HFF-Myc (cell line): ENCODE measurements around the gene GMCL2.
"Not testable (repeated sequence)": the region's sequence is repeated elsewhere in the genome, so short reads cannot be mapped to it uniquely, and the experiment has no call there.

Experiments
- DNase-seq: peaks from one replicate; pipeline ENCODE4 v3.0.0-alpha.2; 2011; ENCODE audit warnings: low read depth; ENCODE audit errors: extremely low read depth
- H3K4me3 ChIP-seq: replicated peaks from 2 replicates; pipeline ENCODE4 v1.5.1; 2011; ENCODE audit warnings: low read depth, mild to moderate bottlenecking, control low read depth, low read length
- TF ChIP-seq, protein P1 (sequence below): IDR thresholded peaks from 2 replicates; pipeline ENCODE4 v1.5.1; 2012; ENCODE audit warnings: mild to moderate bottlenecking, low read depth, low read length, control low read depth; ENCODE audit errors: missing control alignments

Gene GMCL2

DNA sequence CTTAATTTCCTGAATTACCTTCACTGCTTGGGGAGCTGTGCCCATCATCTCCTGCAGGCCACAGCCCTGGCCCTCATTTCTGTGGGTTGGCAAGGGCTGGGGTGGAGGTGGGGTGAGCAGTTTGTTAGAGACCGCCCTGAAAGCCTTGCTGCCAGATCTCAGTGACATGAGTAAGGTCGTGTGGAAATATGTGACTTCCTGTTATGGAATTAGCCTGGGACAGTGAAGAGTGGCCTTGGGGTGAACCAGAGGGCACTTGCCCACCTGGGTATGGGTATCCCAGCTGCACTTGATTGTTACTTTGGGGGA is 14.7 kb upstream of the GMCL2 start:
- H3K4me3 ChIP-seq: no peak overlapping the region
- TF ChIP-seq, protein P1, sequence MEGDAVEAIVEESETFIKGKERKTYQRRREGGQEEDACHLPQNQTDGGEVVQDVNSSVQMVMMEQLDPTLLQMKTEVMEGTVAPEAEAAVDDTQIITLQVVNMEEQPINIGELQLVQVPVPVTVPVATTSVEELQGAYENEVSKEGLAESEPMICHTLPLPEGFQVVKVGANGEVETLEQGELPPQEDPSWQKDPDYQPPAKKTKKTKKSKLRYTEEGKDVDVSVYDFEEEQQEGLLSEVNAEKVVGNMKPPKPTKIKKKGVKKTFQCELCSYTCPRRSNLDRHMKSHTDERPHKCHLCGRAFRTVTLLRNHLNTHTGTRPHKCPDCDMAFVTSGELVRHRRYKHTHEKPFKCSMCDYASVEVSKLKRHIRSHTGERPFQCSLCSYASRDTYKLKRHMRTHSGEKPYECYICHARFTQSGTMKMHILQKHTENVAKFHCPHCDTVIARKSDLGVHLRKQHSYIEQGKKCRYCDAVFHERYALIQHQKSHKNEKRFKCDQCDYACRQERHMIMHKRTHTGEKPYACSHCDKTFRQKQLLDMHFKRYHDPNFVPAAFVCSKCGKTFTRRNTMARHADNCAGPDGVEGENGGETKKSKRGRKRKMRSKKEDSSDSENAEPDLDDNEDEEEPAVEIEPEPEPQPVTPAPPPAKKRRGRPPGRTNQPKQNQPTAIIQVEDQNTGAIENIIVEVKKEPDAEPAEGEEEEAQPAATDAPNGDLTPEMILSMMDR: no peak
- no peak for DNase-seq

DNA sequence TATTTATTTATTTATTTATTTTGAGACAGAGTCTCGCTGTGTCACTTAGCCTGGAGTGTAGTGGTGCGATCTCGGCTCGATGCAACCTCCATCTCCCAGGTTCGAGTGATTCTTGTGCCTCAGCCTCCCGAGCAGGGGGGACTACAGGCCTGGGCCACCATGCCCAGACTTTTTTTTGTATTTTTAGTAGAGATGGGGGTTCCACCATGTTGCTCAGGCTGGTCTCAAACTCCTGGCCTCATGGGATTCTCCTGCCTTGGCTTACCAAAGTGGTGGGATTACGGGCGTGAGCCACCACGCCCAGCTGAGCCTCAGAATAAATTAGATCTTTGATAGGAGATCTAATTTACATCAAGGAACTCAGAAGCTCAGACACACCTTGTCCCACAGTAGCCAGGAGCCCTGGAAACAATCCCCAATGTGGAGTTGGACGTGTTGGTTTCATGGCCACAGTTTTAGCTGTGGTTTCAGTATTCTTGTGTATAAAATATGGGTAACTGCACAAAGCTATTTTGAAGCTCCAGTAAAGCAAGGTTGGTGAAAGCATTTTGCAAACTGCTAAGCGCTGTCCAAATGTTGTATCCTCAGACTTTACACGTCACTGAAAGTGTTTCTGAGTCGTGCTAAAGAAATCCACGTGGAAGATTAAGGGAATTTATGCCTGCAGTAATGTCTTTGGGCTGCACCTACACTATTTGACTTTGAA is 14.2 kb upstream of the GMCL2 start:
- TF ChIP-seq, protein P1: no peak
- H3K4me3 ChIP-seq: no peak overlapping the region
- DNase-seq: no peak

DNA sequence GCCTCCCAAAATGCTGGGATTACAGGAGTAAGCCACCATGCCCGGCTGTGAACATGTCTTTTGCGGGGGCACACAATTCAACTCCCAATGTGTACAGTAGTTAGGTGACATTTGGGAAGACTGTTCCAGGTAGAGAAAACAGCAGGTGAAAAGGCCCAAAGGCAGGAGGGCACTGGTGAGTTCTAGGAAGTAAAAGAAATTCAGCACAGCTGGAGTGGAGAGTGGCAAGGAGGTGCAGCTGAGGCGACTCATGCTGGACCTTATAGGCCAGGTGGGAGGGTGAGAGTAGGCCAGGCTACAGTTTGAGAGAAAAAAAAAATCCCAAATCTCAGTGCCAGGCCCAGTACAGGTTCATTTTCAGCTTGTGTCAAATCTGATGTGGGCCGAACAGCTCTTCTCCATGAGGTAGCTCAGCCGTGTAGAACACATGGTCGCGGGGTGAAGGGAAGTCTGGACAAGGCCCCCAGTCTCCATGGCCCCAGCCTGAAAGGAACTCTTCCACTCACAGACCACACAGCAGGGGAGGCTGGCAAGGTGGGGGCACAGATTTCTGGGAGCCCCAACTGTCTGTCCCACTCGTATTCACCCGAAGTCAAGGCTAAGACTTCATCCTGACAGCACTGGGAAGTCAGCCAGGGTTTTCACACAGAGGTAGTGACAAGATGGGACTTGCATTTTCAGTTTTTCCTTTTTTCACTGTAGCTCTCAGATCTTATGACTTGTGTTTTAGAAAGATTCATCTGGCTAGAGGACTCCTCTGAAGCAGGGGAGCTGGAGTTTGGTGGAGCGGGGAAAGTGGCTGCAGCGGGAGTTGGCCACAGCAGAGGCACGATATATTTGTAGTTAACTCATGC is 12.6 kb upstream of the GMCL2 start:
- no peak overlapping the region for H3K4me3 ChIP-seq
- no peak for DNase-seq

DNA sequence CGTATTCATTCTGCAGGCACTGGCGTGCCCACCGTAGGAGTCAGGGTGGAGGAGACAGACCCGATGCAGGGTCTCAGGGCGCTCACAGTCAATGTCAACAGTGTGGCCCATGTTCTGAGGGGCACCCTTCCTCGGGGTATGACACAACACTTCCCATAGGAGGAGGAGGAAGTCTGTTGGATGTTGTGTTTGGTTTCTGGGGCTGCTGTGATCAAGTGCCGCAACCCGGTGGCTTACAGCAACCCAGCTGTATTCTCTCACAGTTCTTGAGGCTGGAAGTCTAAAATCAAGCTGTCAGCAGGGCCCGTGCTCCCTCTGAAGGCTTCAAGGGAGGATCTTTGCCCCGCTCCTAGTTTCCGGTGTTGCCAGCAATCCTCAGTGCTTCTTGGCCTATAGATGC is 11.5 kb upstream of the GMCL2 start:
- TF ChIP-seq, protein P1: no peak

More for the DNA sequence above, 12.6 kb upstream of the GMCL2 start:
- TF ChIP-seq, protein P1: no peak

GRCh38 chr5:178198151-178198550 is 11.0 kb upstream of the GMCL2 start:
- DNase-seq, H3K4me3 ChIP-seq: not testable (repeated sequence)

More for the DNA sequence above, 11.5 kb upstream of the GMCL2 start:
- no peak overlapping the region for H3K4me3 ChIP-seq
- no peak for DNase-seq

GRCh38 chr5:178196986-178197385 is 9.8 kb upstream of the GMCL2 start:
- DNase-seq: no peak
- TF ChIP-seq, protein P1: peak; percentile 41

DNA sequence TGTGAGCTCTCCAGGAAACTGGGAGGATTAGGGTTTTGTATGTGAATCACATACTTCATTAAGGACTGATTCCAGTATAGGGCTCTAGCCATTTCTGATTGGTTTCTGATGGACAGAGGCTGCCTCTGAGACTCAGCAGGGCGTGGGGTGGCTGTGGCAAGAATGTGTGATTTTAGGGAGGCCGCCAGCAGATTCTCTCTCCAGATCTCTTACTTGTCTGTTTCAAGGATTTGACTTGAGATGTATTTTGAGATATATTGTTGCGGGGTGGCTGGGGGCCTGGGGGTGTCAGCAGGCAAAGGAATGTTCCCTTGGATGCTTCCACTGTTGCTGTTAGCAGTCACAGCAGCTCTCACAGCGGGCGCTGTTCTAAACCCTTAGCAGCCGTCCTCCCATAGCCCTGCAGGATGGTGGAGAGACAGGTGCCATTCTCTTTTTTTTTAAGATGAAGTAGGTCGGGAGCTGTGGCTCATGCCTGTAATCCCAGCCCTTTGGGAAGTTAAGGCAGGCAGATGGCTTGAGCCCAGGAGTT is 9.2 kb upstream of the GMCL2 start:
- TF ChIP-seq, protein P1: no peak

More at GRCh38 chr5:178196986-178197385, 9.8 kb upstream of the GMCL2 start:
- H3K4me3 ChIP-seq: no peak overlapping the region

More for the DNA sequence above, 9.2 kb upstream of the GMCL2 start:
- H3K4me3 ChIP-seq: no peak overlapping the region
- DNase-seq: no peak
